LNCaP clone FGC (cell line): Measurements from ENCODE around the gene RSL1D1.
A peak's percentile ranks its signal among the peaks of the same experiment; 100 is the strongest.

ENCODE experiments used
- DNase-seq: peaks from one replicate; pipeline ENCODE4 v3.0.0-alpha.2; 2011; ENCODE audit warnings: low read depth
- H3K4me3 ChIP-seq: 2 replicates; pipeline ENCODE4 v1.5.1; 2011; ENCODE audit warnings: mild to moderate bottlenecking, low read depth, low read length, control low read depth
- CTCF ChIP-seq: IDR thresholded peaks from 2 replicates; pipeline ENCODE4 v1.5.1; 2012; ENCODE audit warnings: mild to moderate bottlenecking; ENCODE audit not compliant: control insufficient read depth, insufficient read depth; ENCODE audit errors: extremely low read depth

The RSL1D1 gene

GRCh38 chr16:11851294-11852091 lies at the start of gene RSL1D1:
TSS of gene RSL1D1 (minus strand) at chr16:11851542. CDS start at chr16:11851512, 30 bp downstream.
- no peak for TF ChIP-seq CTCF
- peak; percentile 73 for DNase-seq
- peak within 1 kb of the TSS; percentile 78 for H3K4me3 ChIP-seq

GRCh38 chr16:11901091-11901490 lies 49.7 kb upstream of the RSL1D1 start:
- no peak overlapping the region for H3K4me3 ChIP-seq
- no peak for DNase-seq
- no peak for TF ChIP-seq CTCF

- TF ChIP-seq CTCF: no peak
- no peak overlapping the region for H3K4me3 ChIP-seq
- DNase-seq: no peak
Measured at GRCh38 chr16:11896486-11897176, 45.3 kb upstream of the RSL1D1 start.

GRCh38 chr16:11893571-11893970 lies 42.2 kb upstream of the RSL1D1 start:
- H3K4me3 ChIP-seq: no peak overlapping the region
- no peak for DNase-seq
- TF ChIP-seq CTCF: no peak

GRCh38 chr16:11892761-11893160 lies 41.4 kb upstream of the RSL1D1 start:
- TF ChIP-seq CTCF: no peak
- no peak for DNase-seq
- H3K4me3 ChIP-seq: no peak overlapping the region

GRCh38 chr16:11890231-11890965 lies 39.1 kb upstream of the RSL1D1 start:
- no peak for DNase-seq
- TF ChIP-seq CTCF: no peak
- H3K4me3 ChIP-seq: no peak overlapping the region
